DMS153 treated with DMSO at 0.1 percent for 48 hours (cell line): ENCODE data around the gene CD34.

ENCODE experiments used
- DNase-seq: peaks from one replicate; lab custom pipeline; 2025; ENCODE audit not compliant: unreplicated experiment; lab: John Stamatoyannopoulos, UW

The CD34 gene

GRCh38 chr1:207836591-207837347, 74.2 kb downstream of the CD34 start:
- no peak for DNase-seq

GRCh38 chr1:207835958-207836357, 75.0 kb downstream of the CD34 start:
- DNase-seq, result no peak

GRCh38 chr1:207833956-207834660, 76.8 kb downstream of the CD34 start:
- no peak for DNase-seq

- no peak for DNase-seq
These were observed 77.5 kb downstream of the CD34 start for GRCh38 chr1:207833381-207833780.

- no peak for DNase-seq
These were observed 78.1 kb downstream of the CD34 start for GRCh38 chr1:207832796-207833195.

GRCh38 chr1:207831517-207832327, 79.2 kb downstream of the CD34 start:
- DNase-seq, result no peak
